ENCODE measurements around the gene THG1L. TPM values are rescaled to one million over a fixed set of nuclear protein-coding genes. Genes with fewer than 3 reads are reported as not detected.

The THG1L gene
- total and polyA plus RNA-seq, 10 of the 15 experiments (the other 5 are each of a cell fraction or from before 2014, with no cell fraction given), result 24.8 to 58.0 (median 34.5) TPM

DNA sequence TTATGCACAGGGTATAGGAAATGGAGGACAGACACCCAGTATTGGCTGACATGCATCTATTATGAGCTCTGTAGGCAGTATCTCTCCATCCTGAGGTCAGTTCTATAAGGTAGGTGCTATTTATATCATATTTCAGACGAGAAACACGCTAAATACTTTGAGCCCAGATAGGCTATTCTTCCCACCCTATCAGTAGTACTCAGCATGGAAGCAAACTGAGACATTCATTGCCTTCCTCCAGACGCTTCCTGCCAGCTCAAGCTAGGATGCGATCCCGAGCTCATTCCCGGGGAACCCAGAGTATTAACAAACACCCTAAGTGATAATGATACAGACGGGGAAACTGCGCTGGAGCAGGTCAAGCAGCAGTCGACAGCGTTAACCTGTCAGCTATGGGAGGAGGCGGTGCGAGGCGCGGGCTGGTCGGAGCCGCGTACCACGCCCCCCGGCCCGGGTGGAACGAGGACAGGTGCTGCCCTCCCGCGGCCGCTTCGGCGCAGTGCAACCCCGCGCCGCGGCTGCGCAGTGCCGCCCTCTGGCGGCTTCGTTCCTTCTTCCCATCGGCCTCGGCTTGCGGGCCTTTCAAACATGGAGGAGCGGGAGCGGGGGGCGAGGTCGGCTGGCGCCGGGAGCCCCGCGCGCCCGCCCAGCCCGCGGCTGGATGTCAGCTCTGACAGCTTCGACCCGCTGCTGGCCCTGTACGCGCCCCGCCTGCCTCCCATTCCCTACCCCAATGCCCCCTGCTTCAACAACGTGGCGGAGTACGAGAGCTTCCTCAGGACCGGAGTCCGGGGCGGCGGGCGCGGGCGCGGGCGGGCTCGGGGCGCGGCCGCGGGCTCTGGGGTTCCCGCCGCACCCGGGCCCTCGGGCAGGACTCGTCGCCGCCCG, 12.2 kb downstream of the THG1L start, which contains the start of gene LSM11:
LSM11 (plus strand) TSS at position 550 of the 888 bp plus-strand sequence; CDS start at position 589, 39 bp downstream.
- Histone ChIP-seq H2AFZ (ENCODE audit: control insufficient read depth, low read depth, low read length) (peak within 1 kb of the TSS; percentile 96), H3K27me3 (replicated peaks in 1 of 2; ENCODE audit: control insufficient read depth in 2 of 2, insufficient read depth in 2 of 2, low read length in 1 of 2) (no peaks in the 10 kb centered on the region), H3K9me3 (replicated peaks; ENCODE audit: control insufficient read depth, insufficient read depth, low read length) (no peaks in the 10 kb centered on the region), H3K4me1 (ENCODE audit: control insufficient read depth, insufficient read depth, low read length) (peaks cover 12% of the 10 kb centered on the region; the same call in 1 of the 2 replicates), H4K20me1 (ENCODE audit: control insufficient read depth, insufficient read depth) (no peaks in the 10 kb centered on the region), H3K79me2 (ENCODE audit: control insufficient read depth, insufficient read depth, low read length) (no peaks in the 10 kb centered on the region; the same call in 1 of the 2 replicates), H3K4me3 (peak within 1 kb of the TSS; percentile 85), H3K36me3 (ENCODE audit: control insufficient read depth in 2 of 2, insufficient read depth in 2 of 2, low read length in 1 of 2) (peaks cover 2 to 3% of the 10 kb centered on the region in 2 experiments; a peak in 1 of 4 replicates), H3K27ac (ENCODE audit: control insufficient read depth, insufficient read depth) (peak within 1 kb of the TSS; percentile 45; the same call in 1 of the 2 replicates), H3K4me2 (ENCODE audit: control insufficient read depth, insufficient read depth) (peak within 1 kb of the TSS; percentile 96), H3K9ac (ENCODE audit: control insufficient read depth, insufficient read depth, low read length) (peak within 1 kb of the TSS; percentile 73)
- intact Hi-C loops (cut with micrococcal nuclease; ENCODE audit: unreplicated experiment), result loop anchor here (1.0 to 10.0 kb wide), 6 partner anchors 73 to 599 kb away; partner anchors contain the start of gene MED7
- DNase-seq (ENCODE audit: low read depth, low spot score) (peak; percentile 56), FAIRE-seq (no peak), ATAC-seq (peak; percentile 93)
- ChIA-PET RAD21 (ENCODE audit: unreplicated experiment) (interaction anchor here (0.7 to 2.9 kb wide), 29 partner anchors 11 to 594 kb away, joined by 3 to 31 read pairs (median 4); partner anchors contain the start of genes NIPAL4 and THG1L), POLR2A (interaction anchor here (0.6 to 3.0 kb wide), 6 partner anchors 12 to 415 kb away, joined by 3 to 17 read pairs (median 3); partner anchors contain the start of gene THG1L), SMC1A (ENCODE audit: uncharacterized antibody, unreplicated experiment) (interaction anchor here (0.9 to 6.2 kb wide), 28 partner anchors 10 to 1389 kb away, joined by 3 to 40 read pairs (median 4); partner anchors contain the start of genes C5orf52, SOX30 and THG1L), CTCF (interaction anchor here (0.6 to 8.0 kb wide), 70 partner anchors 9 to 1347 kb away, joined by 3 to 95 read pairs (median 4); partner anchors contain the start of genes C5orf52, NIPAL4 and THG1L)
- WGBS (ENCODE audit: insufficient coverage, insufficient replicate concordance, low lambda C conversion rate, missing lambda C conversion rate), result under 1% methylated on average over 54 of the region's 79 CpGs
- BruUV-seq (replicated peaks), result no TSS peak
- in situ Hi-C loops (cut with MboI), result loop anchor here (5.0 kb wide), 1 partner anchor 71 kb away; the partner anchor contains the start of gene C5orf52
- TF ChIP-seq RB1 (IDR thresholded peaks at IDR 0.05; ENCODE audit: borderline replicate concordance) (peak; percentile 92; the same call in 1 of the 2 replicates), TARDBP (IDR thresholded peaks at IDR 0.05; ENCODE audit: borderline replicate concordance) (no peak), TAF1 (IDR thresholded peaks at IDR 0.05; ENCODE audit: borderline replicate concordance, low read depth, low read length) (no peak), NFXL1 (IDR thresholded peaks at IDR 0.05; ENCODE audit: borderline replicate concordance) (no peak), CEBPB (IDR thresholded peaks at IDR 0.05; ENCODE audit: borderline replicate concordance in 1 of 2, low read depth in 2 of 2, low read length in 2 of 2) (no peak), RELA (IDR thresholded peaks at IDR 0.05; ENCODE audit: borderline replicate concordance, partially characterized antibody) (peak; percentile 81)
- TF ChIP-seq, protein P1, sequence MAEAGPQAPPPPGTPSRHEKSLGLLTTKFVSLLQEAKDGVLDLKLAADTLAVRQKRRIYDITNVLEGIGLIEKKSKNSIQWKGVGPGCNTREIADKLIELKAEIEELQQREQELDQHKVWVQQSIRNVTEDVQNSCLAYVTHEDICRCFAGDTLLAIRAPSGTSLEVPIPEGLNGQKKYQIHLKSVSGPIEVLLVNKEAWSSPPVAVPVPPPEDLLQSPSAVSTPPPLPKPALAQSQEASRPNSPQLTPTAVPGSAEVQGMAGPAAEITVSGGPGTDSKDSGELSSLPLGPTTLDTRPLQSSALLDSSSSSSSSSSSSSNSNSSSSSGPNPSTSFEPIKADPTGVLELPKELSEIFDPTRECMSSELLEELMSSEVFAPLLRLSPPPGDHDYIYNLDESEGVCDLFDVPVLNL (IDR thresholded peaks at IDR 0.05; ENCODE audit: low read depth, low read length), result peak; percentile 81
- TF ChIP-seq, protein P2, sequence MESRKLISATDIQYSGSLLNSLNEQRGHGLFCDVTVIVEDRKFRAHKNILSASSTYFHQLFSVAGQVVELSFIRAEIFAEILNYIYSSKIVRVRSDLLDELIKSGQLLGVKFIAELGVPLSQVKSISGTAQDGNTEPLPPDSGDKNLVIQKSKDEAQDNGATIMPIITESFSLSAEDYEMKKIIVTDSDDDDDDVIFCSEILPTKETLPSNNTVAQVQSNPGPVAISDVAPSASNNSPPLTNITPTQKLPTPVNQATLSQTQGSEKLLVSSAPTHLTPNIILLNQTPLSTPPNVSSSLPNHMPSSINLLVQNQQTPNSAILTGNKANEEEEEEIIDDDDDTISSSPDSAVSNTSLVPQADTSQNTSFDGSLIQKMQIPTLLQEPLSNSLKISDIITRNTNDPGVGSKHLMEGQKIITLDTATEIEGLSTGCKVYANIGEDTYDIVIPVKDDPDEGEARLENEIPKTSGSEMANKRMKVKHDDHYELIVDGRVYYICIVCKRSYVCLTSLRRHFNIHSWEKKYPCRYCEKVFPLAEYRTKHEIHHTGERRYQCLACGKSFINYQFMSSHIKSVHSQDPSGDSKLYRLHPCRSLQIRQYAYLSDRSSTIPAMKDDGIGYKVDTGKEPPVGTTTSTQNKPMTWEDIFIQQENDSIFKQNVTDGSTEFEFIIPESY (IDR thresholded peaks at IDR 0.05), result no peak
- TF ChIP-seq, protein P3, sequence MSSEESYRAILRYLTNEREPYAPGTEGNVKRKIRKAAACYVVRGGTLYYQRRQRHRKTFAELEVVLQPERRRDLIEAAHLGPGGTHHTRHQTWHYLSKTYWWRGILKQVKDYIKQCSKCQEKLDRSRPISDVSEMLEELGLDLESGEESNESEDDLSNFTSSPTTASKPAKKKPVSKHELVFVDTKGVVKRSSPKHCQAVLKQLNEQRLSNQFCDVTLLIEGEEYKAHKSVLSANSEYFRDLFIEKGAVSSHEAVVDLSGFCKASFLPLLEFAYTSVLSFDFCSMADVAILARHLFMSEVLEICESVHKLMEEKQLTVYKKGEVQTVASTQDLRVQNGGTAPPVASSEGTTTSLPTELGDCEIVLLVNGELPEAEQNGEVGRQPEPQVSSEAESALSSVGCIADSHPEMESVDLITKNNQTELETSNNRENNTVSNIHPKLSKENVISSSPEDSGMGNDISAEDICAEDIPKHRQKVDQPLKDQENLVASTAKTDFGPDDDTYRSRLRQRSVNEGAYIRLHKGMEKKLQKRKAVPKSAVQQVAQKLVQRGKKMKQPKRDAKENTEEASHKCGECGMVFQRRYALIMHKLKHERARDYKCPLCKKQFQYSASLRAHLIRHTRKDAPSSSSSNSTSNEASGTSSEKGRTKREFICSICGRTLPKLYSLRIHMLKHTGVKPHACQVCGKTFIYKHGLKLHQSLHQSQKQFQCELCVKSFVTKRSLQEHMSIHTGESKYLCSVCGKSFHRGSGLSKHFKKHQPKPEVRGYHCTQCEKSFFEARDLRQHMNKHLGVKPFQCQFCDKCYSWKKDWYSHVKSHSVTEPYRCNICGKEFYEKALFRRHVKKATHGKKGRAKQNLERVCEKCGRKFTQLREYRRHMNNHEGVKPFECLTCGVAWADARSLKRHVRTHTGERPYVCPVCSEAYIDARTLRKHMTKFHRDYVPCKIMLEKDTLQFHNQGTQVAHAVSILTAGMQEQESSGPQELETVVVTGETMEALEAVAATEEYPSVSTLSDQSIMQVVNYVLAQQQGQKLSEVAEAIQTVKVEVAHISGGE (CRISPR knock-in tag; IDR thresholded peaks at IDR 0.05), result no peak
- TF ChIP-seq, protein P4, sequence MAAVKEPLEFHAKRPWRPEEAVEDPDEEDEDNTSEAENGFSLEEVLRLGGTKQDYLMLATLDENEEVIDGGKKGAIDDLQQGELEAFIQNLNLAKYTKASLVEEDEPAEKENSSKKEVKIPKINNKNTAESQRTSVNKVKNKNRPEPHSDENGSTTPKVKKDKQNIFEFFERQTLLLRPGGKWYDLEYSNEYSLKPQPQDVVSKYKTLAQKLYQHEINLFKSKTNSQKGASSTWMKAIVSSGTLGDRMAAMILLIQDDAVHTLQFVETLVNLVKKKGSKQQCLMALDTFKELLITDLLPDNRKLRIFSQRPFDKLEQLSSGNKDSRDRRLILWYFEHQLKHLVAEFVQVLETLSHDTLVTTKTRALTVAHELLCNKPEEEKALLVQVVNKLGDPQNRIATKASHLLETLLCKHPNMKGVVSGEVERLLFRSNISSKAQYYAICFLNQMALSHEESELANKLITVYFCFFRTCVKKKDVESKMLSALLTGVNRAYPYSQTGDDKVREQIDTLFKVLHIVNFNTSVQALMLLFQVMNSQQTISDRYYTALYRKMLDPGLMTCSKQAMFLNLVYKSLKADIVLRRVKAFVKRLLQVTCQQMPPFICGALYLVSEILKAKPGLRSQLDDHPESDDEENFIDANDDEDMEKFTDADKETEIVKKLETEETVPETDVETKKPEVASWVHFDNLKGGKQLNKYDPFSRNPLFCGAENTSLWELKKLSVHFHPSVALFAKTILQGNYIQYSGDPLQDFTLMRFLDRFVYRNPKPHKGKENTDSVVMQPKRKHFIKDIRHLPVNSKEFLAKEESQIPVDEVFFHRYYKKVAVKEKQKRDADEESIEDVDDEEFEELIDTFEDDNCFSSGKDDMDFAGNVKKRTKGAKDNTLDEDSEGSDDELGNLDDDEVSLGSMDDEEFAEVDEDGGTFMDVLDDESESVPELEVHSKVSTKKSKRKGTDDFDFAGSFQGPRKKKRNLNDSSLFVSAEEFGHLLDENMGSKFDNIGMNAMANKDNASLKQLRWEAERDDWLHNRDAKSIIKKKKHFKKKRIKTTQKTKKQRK (IDR thresholded peaks at IDR 0.05; ENCODE audit: low read depth, low read length), result no peak

Data from GM12878 (cell line).